ENCODE results near the gene CEP70.

- TF ChIP-seq CTCF (IDR thresholded peaks at IDR 0.05) (no peak), POLR2A (IDR thresholded peaks at IDR 0.05) (no peak)
These were observed 2.7 kb downstream of the CEP70 start for GRCh38 chr3:138591392-138591791.
